ENCODE measurements around the gene TLR5.

- TF ChIP-seq POLR2A (IDR thresholded peaks at IDR 0.05) (no peak), CTCF (IDR thresholded peaks at IDR 0.05) (no peak)
Measured at GRCh38 chr1:223179280-223179679, 36.2 kb upstream of the TLR5 start.

All from testis (tissue), 2 donors.